ENCODE measurements around the gene FBXL14.

GRCh38 chr12:1534748-1535147, 59.6 kb downstream of the FBXL14 start:
- no peak for TF ChIP-seq TAF1 (IDR thresholded peaks at IDR 0.05; ENCODE audit: low read depth, low read length)
- no peak for TF ChIP-seq POLR2A (IDR thresholded peaks at IDR 0.05; ENCODE audit: low read depth, low read length)

Data from GM12891 (cell line).